NCI-H1417 treated with DMSO at 0.1 percent for 48 hours (cell line): ENCODE measurements around the gene INF2.

Source experiments
- DNase-seq: peaks from one replicate; lab custom pipeline; 2025; lab: John Stamatoyannopoulos, UW

The INF2 gene

GRCh38 chr14:104689881-104690711 lies 678 bp downstream of the INF2 start:
- no peak for DNase-seq

GRCh38 chr14:104690861-104691455 lies 1.5 kb downstream of the INF2 start:
- no peak for DNase-seq

- no peak for DNase-seq
These were observed 2.3 kb downstream of the INF2 start for GRCh38 chr14:104691546-104692260.

- no peak for DNase-seq
These were observed 3.0 kb downstream of the INF2 start for GRCh38 chr14:104692261-104692938.

- no peak for DNase-seq
These were observed 3.5 kb downstream of the INF2 start for GRCh38 chr14:104692939-104693315.

GRCh38 chr14:104693482-104694431 lies 4.3 kb downstream of the INF2 start:
- DNase-seq, result no peak

GRCh38 chr14:104694475-104694950 lies 5.1 kb downstream of the INF2 start:
- DNase-seq, result peak; percentile 83

- peak; percentile 83 for DNase-seq
These were observed 5.7 kb downstream of the INF2 start for GRCh38 chr14:104694991-104695659.

- no peak for DNase-seq
These were observed 6.2 kb downstream of the INF2 start for GRCh38 chr14:104695660-104696000.

- DNase-seq, result no peak
These were observed 7.4 kb downstream of the INF2 start for GRCh38 chr14:104696671-104697316.

GRCh38 chr14:104697317-104697703 lies 7.9 kb downstream of the INF2 start:
- DNase-seq, result no peak

- no peak for DNase-seq
These were observed 8.6 kb downstream of the INF2 start for GRCh38 chr14:104697892-104698583.

GRCh38 chr14:104698688-104699425 lies 9.4 kb downstream of the INF2 start:
- DNase-seq, result no peak

- no peak for DNase-seq
These were observed 10.0 kb downstream of the INF2 start for GRCh38 chr14:104699426-104699748.

GRCh38 chr14:104700225-104700651 lies 10.8 kb downstream of the INF2 start:
- no peak for DNase-seq

- DNase-seq, result no peak
These were observed 11.4 kb downstream of the INF2 start for GRCh38 chr14:104700747-104701217.

- DNase-seq, result no peak
These were observed 12.1 kb downstream of the INF2 start for GRCh38 chr14:104701383-104702076.

- no peak for DNase-seq
These were observed 12.7 kb downstream of the INF2 start for GRCh38 chr14:104702106-104702505.
